Measurements from ENCODE around the gene PPP2R5A.
"Not testable (repeated sequence)": the region's sequence is repeated elsewhere in the genome, so short reads cannot be mapped to it uniquely, and the experiment has no call there.

The PPP2R5A gene

GRCh38 chr1:212302745-212303383 lies 17.7 kb downstream of the PPP2R5A start:
- DNase-seq: no peak

- DNase-seq: no peak
These were observed 20.1 kb downstream of the PPP2R5A start for GRCh38 chr1:212305342-212305741.

GRCh38 chr1:212305984-212306452 lies 20.8 kb downstream of the PPP2R5A start:
- DNase-seq: not testable (repeated sequence)

- no peak for DNase-seq
These were observed 24.8 kb downstream of the PPP2R5A start for GRCh38 chr1:212309967-212310366.

GRCh38 chr1:212310383-212310782 lies 25.2 kb downstream of the PPP2R5A start:
- no peak for DNase-seq

GRCh38 chr1:212311836-212312497 lies 26.8 kb downstream of the PPP2R5A start:
- no peak for DNase-seq

GRCh38 chr1:212313616-212314015 lies 28.4 kb downstream of the PPP2R5A start:
- DNase-seq: no peak

- no peak for DNase-seq
These were observed 30.0 kb downstream of the PPP2R5A start for GRCh38 chr1:212315184-212315583.

GRCh38 chr1:212315907-212316306 lies 30.7 kb downstream of the PPP2R5A start:
- DNase-seq: no peak

GRCh38 chr1:212317916-212318315 lies 32.7 kb downstream of the PPP2R5A start:
- DNase-seq: no peak

- not testable (repeated sequence) for DNase-seq
These were observed 35.8 kb downstream of the PPP2R5A start for GRCh38 chr1:212321031-212321430.

- DNase-seq: no peak
These were observed 37.9 kb downstream of the PPP2R5A start for GRCh38 chr1:212323066-212323465.

GRCh38 chr1:212326541-212326940 lies 41.3 kb downstream of the PPP2R5A start:
- DNase-seq: no peak

- DNase-seq: no peak
These were observed 43.0 kb downstream of the PPP2R5A start for GRCh38 chr1:212328248-212328647.

- DNase-seq: no peak
These were observed 43.9 kb downstream of the PPP2R5A start for GRCh38 chr1:212329105-212329504.

GRCh38 chr1:212341090-212341489 lies 55.9 kb downstream of the PPP2R5A start:
- no peak for DNase-seq

- DNase-seq: no peak
These were observed 59.7 kb downstream of the PPP2R5A start for GRCh38 chr1:212344905-212345304.

GRCh38 chr1:212346601-212347000 lies 61.4 kb downstream of the PPP2R5A start:
- DNase-seq: no peak

GRCh38 chr1:212351588-212352362 lies 66.6 kb downstream of the PPP2R5A start:
- DNase-seq: no peak

- no peak for DNase-seq
These were observed 68.0 kb downstream of the PPP2R5A start for GRCh38 chr1:212353181-212353580.

- DNase-seq: no peak
These were observed 69.3 kb downstream of the PPP2R5A start for GRCh38 chr1:212354464-212354863.

GRCh38 chr1:212355230-212355969 lies 70.2 kb downstream of the PPP2R5A start:
- DNase-seq: no peak

Data from NCI-H1105 (cell line).